Breast epithelium (tissue), 3 donors: ENCODE results near the gene E2F3.

Experiments used
- POLR2A ChIP-seq: fragments of 450-650 bp; IDR thresholded peaks from one replicate; pipeline ENCODE4 v1.6.1; 2016; ENCODE audit warnings: antibody characterized with exemption, mild to moderate bottlenecking, moderate library complexity
- POLR2AphosphoS5 ChIP-seq, 3 donors: sonication (generic); formaldehyde crosslinking; IDR thresholded peaks; one replicate each; pipeline ENCODE4 v1.6.1; 2017; ENCODE audit warnings: antibody characterized with exemption in 3 of 3
- TF ChIP-seq, protein P1 (sequence below), 3 donors: fragments of 450-650 bp; IDR thresholded peaks; one replicate each; pipeline ENCODE4 v1.5.1; 2016 to 2017; ENCODE audit warnings: antibody characterized with exemption in 3 of 3, mild to moderate bottlenecking in 3 of 3, moderate library complexity in 3 of 3

GRCh38 chr6:20402092-20402341, 338 bp downstream of the E2F3 start:
- TF ChIP-seq, protein P1, sequence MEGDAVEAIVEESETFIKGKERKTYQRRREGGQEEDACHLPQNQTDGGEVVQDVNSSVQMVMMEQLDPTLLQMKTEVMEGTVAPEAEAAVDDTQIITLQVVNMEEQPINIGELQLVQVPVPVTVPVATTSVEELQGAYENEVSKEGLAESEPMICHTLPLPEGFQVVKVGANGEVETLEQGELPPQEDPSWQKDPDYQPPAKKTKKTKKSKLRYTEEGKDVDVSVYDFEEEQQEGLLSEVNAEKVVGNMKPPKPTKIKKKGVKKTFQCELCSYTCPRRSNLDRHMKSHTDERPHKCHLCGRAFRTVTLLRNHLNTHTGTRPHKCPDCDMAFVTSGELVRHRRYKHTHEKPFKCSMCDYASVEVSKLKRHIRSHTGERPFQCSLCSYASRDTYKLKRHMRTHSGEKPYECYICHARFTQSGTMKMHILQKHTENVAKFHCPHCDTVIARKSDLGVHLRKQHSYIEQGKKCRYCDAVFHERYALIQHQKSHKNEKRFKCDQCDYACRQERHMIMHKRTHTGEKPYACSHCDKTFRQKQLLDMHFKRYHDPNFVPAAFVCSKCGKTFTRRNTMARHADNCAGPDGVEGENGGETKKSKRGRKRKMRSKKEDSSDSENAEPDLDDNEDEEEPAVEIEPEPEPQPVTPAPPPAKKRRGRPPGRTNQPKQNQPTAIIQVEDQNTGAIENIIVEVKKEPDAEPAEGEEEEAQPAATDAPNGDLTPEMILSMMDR (IDR thresholded peaks at IDR 0.05) = no peak
- TF ChIP-seq POLR2AphosphoS5 (IDR thresholded peaks at IDR 0.05) (no peak), POLR2A (no peak)
